Gastrocnemius medialis (tissue), 4 donors: ENCODE measurements around the gene CNST.

Experiments used
- CTCF ChIP-seq, 5 experiments: fragments of 450-650 bp in 3 of 5; fragments of 200-600 bp in 2 of 5; sonication (generic) in 2 of 5; IDR thresholded peaks in 4 of 5; conservative IDR thresholded peaks in 1 of 5; 1 replicate in 4 of 5; 2 replicates in 1 of 5; pipeline ENCODE4 v1.5.1; 2016 to 2019; ENCODE audit warnings: antibody characterized with exemption in 5 of 5, mild to moderate bottlenecking in 3 of 5, moderate library complexity in 3 of 5
- POLR2A ChIP-seq, 2 donors: fragments of 450-650 bp; IDR thresholded peaks; one replicate each; pipeline ENCODE4 v1.6.1; 2017; ENCODE audit warnings: antibody characterized with exemption in 2 of 2, mild to moderate bottlenecking in 2 of 2, moderate library complexity in 2 of 2

DNA sequence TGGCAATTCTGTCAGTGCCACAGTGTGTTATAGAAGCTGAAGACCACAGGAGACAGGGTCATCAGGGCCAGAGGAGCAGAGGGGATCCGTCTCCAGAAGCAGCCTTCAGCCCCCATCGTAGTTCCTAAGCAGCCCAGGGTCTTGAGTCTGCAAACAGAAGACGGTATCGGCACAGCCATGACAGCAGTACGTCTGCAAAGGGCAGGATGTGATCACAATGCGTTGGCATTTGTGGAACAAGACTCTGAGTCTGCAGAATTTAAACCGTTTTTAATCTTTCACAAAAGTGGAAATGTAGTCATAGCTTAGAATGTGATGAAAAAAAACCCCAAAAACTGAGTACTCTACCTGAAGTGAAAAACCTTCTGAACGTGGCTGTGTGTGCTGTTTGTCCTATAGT is 113.9 kb downstream of the CNST start:
- TF ChIP-seq CTCF (IDR thresholded peaks at IDR 0.05 in 4 of 5, conservative IDR thresholded peaks at IDR 0.05 in 1 of 5): no peak
- no peak for TF ChIP-seq POLR2A (IDR thresholded peaks at IDR 0.05)
